NCI-H82 treated with DMSO at 0.1 percent for 48 hours (cell line): Measurements from ENCODE around the gene IGFBP6.

ENCODE experiments used
- DNase-seq: peaks from one replicate; lab custom pipeline; 2025; ENCODE audit not compliant: unreplicated experiment; lab: John Stamatoyannopoulos, UW

The IGFBP6 gene, protein sequence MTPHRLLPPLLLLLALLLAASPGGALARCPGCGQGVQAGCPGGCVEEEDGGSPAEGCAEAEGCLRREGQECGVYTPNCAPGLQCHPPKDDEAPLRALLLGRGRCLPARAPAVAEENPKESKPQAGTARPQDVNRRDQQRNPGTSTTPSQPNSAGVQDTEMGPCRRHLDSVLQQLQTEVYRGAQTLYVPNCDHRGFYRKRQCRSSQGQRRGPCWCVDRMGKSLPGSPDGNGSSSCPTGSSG

DNA sequence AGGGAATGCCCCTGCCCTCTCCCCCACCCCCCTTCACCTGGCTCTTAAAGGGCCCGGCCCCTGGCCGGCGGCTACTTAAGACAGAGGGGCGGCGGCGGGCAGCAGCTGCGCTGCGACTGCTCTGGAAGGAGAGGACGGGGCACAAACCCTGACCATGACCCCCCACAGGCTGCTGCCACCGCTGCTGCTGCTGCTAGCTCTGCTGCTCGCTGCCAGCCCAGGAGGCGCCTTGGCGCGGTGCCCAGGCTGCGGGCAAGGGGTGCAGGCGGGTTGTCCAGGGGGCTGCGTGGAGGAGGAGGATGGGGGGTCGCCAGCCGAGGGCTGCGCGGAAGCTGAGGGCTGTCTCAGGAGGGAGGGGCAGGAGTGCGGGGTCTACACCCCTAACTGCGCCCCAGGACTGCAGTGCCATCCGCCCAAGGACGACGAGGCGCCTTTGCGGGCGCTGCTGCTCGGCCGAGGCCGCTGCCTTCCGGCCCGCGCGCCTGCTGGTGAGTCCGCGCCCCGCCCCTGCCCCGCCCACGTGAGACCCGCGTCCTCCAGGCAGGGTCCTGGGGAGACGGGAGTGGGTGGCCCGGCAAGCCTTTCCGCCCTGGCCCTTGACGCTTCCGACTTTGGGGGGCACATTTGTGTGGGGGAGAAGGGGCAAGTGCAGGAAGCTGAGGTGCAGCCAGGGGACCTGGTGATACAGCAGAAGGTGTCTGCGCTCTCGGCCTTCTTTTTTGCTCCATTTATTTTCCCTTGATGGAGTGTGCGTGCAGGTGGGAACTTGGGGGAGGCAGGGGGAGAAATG, at the start of gene IGFBP6:
Gene IGFBP6 (plus strand): TSS at position 104 of the 790 bp plus-strand sequence. CDS start 51 bp downstream, at position 155.
- no peak for DNase-seq

DNA sequence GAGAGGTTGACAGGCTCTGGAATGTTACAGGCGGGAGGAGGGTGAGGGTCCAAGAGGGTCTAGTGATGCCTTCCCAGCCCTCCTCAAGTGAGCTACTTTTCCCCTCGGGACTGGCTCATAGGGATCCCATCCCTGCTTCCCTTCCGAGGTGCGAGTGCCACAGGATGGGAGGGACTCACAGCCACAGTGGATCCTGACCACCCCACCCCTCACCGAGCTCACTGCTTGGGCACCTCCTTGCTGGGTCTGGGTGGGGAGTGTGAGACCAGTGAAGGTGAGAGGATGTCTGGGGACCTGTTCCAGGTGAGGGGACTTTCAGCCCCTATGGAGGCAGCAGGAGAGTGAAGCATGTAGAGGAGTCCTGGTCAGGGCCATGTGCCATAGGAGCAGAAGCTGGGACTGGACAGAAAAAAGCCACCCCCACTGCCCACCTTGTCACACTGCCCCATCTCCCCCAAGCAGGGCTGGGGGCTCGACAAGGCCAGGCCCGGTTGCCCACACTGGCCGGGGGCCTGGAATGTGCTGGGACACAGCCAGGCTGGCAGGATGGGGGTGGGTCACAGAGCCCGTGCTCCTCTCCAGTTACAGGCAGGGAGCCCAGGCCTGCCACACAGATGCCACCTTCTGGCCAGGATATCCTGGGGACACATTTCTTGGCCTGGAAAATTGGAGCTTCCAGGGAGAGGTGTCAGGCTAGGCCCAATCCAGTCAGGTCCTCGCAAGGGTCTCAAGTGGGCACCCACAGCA, 49.3 kb upstream of the IGFBP6 start:
- DNase-seq = no peak

DNA sequence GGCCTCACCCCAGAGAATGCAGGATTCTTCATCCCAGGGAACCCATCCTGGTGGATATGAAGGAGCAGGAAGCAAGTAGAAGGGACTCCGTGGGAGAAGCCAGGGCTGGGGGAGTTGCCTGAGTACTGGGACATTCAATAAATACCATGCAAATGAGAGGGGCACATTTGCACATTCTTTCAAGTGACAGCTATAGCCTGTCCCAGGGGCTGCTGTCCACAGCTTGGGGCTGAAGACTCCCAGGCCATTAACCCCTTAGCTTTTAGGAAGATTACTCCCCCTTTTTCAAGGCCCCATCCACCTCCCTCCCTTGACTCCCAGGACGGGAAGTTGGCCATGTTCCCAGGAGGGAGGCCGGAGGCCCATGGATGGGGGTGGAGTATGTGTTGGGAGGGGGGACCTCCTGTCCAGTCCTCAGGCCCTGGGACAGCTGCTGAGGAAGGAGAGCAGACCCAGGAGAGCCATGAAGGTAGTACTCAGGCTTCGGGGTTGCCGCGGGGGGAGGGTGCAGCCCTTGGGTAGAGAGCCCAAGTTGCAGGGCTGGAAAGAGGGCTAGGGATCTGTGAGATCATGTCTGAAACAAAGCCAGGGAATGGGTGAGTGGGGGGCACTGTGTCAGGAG, 48.6 kb upstream of the IGFBP6 start:
- no peak for DNase-seq

DNA sequence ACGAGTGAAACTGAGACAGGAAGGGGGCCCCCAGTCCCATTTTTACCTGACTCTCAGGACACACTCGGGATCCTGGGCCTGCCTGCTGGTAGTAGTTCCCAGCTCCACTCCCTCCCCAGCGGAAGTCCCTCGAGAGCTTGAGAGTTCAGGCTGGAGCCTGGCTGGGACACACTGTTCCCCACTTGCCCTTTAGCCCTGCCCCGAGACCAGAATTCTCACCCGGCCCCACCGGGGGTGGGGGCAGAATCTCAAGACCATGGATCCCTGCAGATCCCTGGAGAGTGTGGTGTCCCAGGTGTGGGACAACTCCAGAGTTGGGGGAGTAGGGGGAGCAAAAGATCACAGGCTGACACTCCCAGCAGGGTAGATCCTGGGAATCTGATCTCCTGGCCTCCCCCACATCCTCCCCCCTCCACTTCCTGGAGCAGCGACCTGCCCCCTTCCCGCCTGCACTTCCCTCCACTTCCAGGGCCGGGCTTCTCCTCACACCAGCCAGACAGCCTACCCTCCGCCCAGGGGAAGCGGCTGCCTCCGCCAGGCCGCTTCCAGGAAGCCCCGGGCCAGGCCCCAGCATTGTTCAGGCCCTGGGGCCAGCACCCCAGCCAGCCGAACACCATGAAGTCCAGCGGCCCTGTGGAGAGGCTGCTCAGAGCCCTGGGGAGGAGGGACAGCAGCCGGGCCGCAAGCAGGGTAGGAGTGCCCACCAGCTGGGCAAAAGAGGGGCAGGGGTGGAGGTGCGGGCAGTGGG, 47.7 kb upstream of the IGFBP6 start, which contains the start of gene TNS2:
Gene TNS2 (plus strand): TSS at position 495 of the 748 bp plus-strand sequence. CDS start 121 bp downstream, at position 616.
- no peak for DNase-seq

DNA sequence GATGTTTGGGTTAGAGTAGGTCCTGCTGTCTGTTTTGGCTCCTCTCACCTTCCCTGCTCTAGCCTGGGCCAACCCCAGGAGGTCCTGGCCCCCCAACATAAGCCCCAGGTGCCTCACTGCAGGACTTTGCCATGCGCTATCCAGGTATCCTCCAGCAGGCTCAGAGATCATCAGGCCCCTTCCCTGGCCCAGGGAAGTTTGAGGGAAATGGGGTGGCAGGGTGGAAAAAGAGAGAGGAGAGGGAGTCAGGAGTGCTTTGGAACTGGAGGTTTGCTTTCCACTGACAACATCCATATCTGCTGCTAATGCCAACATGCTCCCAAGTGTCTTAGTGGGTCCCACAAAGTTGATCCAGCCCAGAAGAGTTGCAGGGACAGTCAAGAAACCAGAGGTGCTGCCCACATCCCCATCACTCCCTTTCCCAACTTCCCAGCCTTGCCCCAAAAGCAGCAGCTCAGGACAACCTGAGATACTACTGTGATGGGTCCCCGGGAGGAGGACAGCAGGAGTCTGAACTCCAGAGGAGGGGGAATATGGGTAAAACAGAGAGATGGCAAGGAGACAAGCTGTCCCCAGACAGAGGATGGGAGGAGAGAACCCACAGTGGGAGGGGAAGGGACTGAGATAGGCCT, 46.9 kb upstream of the IGFBP6 start:
- DNase-seq = no peak

DNA sequence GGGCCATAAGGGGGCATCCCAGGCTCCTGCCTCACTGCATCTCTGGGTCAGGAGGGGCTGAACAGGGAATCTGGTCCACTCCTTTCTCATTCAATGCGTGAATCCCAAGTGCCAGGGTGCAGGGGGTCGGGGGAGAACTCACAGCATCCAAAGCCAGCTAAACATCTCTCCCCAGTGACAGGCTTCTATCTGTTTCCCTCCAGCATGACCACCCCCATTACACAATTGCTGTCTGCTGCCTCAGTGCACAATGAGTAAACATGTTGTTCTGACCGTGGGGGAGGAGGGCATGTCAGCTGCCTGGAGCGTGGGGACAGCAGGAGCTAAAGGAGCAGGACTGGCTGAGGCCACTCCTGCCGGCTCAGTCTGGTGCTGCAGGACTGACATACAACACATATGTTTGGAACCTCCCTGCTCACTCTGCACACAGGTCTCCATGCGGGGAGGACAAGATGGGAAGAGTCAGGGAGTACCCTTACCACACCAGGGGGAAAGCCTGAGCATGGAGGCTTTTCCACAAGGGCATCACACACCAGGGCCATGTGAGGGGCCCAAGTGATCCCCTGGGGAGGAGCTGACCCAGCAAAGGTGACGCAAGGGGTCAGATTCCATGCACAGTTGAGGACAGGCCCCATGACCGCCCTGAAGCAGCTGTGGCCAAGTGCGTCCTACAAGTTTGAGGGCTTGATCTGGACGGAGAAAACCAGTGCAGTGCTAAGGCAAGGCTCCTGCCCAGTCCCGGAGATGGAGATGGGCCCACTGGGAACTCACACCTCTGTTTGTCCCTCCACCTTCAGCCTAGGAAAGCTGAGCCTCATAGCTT, 46.2 kb upstream of the IGFBP6 start:
- no peak for DNase-seq

DNA sequence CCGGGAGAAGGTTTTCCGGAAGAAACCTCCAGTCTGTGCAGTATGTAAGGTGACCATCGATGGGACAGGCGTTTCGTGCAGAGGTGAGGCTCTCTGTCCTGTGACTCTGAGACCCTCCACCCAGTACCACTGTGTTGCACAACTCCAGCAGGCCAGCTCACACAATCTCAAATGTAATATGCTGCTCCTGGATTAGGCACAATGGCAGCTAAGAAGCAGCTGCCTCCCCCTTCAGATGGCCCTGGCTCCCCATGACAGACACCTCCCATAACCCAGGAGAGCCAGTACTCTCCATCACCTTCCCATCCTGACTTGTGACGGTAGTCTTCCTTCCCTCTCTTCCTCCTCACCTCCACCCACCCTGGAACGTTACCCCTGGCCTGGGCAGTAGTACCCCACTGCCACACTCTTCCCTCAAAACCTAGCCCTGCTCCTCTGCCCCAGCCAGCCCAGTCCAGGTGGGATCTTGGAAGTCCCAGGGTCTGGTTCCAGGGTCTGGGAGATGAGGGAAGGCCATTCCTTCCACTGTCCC, 45.5 kb upstream of the IGFBP6 start:
- DNase-seq = no peak

DNA sequence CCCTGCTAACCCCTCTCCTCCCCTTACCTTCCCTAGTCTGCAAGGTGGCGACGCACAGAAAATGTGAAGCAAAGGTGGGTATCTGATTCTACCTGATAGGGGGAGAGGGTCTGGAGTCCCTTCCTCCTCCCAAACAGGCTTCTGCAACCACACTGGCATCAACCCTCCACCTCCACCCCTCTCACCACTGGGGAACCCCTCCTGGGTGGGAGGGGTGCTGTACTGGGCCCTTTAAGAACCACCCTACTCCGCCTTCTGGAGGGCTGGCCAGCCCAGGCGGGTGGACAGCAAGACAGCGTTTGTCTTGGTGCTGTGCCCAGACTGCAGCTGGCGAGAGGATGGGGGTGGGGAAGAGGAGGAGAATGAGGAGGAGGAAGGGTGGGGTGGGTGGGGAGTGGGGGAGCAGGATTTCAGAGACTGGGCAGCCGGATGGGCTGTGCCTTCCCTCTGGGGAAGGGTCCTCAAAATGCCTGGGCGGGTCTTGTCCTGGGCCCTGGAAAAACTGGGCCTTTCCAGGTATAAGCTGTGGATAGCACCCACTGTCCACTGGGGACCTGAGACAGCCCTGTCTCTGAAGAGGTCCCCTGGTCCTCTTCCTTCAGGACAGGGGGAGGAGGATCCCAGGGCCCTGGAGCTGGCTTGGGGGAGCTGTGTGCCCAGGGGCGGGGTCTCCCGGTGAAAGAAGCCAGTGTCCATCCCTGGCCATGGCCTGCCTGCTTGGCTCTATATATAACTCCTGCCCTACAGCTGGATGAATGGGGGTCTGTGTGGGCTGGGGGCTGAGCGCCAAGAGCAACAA, 44.8 kb upstream of the IGFBP6 start:
- DNase-seq = no peak

DNA sequence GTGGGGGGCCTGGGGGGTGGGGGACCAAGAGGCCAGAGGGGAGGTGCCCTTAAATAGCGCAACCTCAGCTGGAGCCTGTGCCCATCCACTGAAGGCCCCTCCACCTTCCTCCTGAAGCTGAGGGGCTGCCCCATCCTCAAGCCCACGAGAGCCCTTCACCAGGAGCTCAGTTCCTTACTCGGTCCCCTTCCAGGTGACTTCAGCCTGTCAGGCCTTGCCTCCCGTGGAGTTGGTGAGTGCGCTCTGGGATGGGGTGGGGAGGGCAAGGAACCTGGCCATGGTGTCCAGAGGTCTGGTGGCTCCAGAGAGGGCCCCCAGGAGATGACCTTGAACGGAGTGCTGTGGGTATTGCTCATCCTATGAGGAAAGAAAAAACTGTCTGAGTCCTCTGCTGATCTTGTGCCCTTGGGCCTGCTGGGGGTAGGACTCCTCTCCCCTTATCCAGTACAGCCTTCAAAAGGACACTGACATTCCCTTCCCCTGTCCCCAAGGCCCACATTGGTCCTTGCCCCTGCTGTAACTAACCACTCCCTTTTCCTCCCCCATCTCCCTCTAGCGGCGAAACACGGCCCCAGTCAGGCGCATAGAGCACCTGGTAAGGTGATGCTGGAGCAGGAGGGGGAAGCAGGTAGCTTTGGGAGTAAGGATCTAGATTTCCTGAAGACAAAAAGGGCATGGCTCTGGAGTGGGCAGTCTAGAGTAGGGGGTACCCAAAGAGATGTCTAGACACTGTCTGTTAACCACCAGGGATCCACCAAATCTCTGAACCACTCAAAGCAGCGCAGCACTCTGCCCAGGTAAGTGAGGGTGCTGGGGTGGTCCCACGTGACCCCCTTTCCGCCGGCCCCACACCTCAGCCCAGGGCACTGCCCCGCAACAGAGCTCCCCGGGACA, 44.0 kb upstream of the IGFBP6 start:
- no peak for DNase-seq

DNA sequence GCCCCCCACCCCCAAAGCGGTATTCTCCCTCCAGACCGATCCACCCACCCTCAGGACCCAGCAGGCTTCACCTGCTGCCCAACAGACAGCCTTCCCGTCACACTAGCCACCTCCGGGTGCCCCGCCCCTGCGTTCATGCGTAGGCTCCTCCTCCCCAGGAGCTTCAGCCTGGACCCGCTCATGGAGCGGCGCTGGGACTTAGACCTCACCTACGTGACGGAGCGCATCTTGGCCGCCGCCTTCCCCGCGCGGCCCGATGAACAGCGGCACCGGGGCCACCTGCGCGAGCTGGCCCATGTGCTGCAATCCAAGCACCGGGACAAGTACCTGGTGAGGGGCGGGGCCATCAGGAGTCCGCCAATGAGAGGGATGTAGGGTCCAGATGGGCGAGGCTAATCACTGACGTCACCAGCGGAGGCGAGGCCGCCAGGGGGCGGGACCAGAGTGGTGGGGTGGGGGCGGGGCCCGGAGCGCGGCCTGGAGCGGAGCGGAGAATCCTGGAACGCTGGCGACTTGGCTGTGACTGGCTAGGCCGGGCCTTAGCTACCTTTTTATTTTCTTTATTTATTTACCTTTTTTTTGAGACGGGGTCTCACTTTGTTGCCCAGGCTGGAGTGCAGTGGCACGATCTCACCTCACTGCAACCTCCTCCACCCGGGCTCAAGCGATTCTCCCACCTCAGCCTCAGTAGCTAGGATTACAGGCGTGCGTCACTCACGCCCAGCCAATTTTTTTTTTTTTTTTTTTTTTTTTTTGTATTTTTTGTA, 43.2 kb upstream of the IGFBP6 start:
- DNase-seq = peak; percentile 93

DNA sequence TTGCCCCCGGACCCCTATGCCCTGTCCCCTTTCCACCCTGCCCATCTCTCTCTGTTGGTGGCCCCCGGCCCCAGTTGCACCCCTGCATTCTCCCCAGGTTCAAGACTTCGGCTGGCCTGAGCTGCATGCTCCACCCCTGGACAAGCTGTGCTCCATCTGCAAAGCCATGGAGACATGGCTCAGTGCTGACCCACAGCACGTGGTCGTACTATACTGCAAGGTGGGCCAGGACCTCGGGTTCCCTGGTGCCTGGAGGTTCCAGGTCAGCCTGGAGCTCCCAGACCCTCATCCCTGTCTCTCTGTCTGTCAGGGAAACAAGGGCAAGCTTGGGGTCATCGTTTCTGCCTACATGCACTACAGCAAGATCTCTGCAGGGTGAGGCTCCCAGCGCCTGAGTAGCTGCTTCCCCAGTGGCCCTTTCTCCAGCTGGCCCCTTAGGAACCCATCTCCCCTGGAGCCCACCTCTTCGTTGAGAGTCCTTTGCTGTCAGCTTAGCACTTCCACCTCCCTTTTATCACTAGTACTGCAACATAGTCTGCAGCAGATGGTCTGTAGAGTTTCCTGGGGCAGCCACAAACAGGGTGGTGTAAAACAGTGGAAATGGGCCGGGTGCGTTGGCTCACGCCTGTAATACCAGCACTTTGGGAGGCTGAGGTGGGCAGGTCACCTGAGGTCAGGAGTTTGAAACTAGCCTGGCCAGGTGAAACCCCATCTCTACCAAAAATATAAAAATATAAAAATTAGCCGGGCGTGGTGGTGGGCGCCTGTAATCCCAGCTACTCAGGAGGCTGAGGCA, 41.8 kb upstream of the IGFBP6 start:
- DNase-seq = no peak

DNA sequence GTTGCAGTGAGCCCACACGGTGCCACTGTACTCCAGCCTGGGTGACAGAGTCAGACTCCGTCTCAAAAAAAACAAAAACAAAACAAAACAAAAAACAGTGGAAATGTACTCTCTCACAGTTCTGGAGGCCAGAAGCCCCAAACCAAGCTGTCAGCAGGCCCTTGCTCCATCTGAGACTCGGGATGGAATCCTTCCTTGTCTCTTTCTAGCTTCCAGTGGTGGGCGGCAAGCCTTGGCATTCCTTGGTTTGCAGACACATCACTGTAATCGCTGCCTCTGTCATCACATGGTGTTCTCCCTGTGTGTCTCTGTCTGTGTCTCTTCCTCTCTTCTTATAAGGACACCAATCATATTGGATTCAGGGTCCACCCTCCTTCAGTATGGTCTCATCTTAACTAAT, 41.2 kb upstream of the IGFBP6 start:
- DNase-seq = no peak

DNA sequence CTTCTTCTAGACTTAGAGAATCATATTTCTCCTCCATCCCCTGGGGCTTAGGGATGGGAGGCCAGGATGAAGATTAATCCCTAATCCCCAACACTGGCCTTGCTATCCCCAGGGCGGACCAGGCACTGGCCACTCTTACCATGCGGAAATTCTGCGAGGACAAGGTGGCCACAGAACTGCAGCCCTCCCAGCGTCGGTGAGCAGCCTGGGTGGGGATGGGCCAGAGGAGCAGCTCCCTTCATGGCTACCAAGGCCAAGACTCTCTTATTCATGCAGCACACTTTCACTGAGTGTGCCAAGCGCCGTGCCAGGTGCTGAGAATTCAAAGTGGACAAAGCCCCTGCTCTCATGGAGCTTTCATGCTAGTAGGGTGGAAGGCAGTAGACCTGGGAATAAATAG, 40.6 kb upstream of the IGFBP6 start:
- DNase-seq = no peak

DNA sequence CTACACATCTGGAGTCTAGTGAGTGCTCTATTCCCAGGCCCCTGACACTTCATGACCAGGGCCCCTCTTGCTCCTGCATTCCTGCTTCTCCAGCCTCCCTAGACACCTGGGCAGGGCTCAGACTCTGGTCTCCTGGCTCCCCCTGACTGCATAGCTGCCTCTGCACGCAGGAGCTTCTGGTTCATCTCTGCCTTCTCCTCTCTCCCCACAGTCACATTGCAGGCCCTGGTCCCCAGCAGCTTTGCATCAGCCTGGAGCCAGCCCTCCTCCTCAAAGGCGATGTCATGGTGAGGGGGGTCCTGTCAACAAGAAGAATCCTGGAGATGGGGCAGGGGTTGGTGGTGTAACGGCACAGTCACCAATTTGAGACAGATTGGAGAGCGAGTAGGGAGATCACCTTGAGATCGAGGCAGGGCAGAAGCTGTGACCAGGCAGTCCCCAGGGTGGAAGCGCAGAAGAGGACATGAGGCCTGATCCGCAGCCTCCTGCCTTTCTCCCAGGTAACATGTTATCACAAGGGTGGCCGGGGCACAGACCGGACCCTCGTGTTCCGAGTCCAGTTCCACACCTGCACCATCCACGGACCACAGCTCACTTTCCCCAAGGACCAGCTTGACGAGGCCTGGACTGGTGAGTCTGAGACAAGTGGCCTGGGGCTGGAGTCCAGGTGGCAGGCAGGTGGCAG, 39.5 kb upstream of the IGFBP6 start:
- DNase-seq = no peak
